Upper lobe of left lung (tissue), 6 donors: ENCODE data around the gene PCDHGC3. TPM values are rescaled to one million over a fixed set of nuclear protein-coding genes. Genes with fewer than 3 reads are reported as not detected.

Source experiments
- ATAC-seq, 2 donors: fragments of 200-7000 bp; cut with Tn5 transposase; one replicate each; pipeline ENCODE4 v1.9.1; 2022; ENCODE audit warnings: mild to moderate bottlenecking in 2 of 2, moderate library complexity in 2 of 2; ENCODE audit not compliant: low FRiP score in 2 of 2
- DNase-seq, 2 donors: peaks; one replicate each; pipeline ENCODE4 v3.0.0-alpha.2; 2019 to 2020
- H3K27ac ChIP-seq, 4 donors: fragments of 200-600 bp; sonication (generic); one replicate each; pipeline ENCODE4 v1.5.1; 2016 to 2019
- H3K27me3 ChIP-seq, 4 donors: fragments of 200-600 bp; sonication (generic); one replicate each; pipeline ENCODE4 v1.5.1; 2017 to 2019
- H3K36me3 ChIP-seq, 4 donors: fragments of 200-600 bp; sonication (generic); one replicate each; pipeline ENCODE4 v1.5.1; 2016 to 2019
- H3K4me1 ChIP-seq, 4 donors: fragments of 200-600 bp; sonication (generic); one replicate each; pipeline ENCODE4 v1.5.1; 2018 to 2019
- H3K4me3 ChIP-seq, 4 donors: fragments of 200-600 bp; sonication (generic); one replicate each; pipeline ENCODE4 v1.5.1; 2017 to 2019; ENCODE audit warnings: mild to moderate bottlenecking in 2 of 4, moderate library complexity in 1 of 4
- H3K9me3 ChIP-seq, 4 donors: fragments of 200-600 bp; sonication (generic); one replicate each; pipeline ENCODE4 v1.5.1; 2018 to 2019
- CTCF ChIP-seq, 6 experiments: fragments of 450-650 bp in 4 of 6; fragments of 200-600 bp in 2 of 6; sonication (generic) in 2 of 6; IDR thresholded peaks; one replicate each; pipeline ENCODE4 v1.5.1; 2016 to 2019; ENCODE audit warnings: antibody characterized with exemption in 6 of 6
- EP300 ChIP-seq, 4 donors: sonication (generic); formaldehyde crosslinking; IDR thresholded peaks; one replicate each; pipeline ENCODE4 v1.5.1; 2017; ENCODE audit warnings: antibody characterized with exemption in 4 of 4, control low read depth in 2 of 4
- POLR2A ChIP-seq, 4 donors: fragments of 450-650 bp; IDR thresholded peaks; one replicate each; pipeline ENCODE4 v1.5.1; 2016 to 2017; ENCODE audit warnings: antibody characterized with exemption in 4 of 4, mild to moderate bottlenecking in 2 of 4
- POLR2AphosphoS5 ChIP-seq, 2 donors: sonication (generic); formaldehyde crosslinking; IDR thresholded peaks; one replicate each; pipeline ENCODE4 v1.5.1; 2017; ENCODE audit warnings: antibody characterized with exemption in 2 of 2
- WGBS, 2 donors: methylation state at CpG; one replicate each; pipeline ENCODE4 v1.1.5; 2017 to 2018; 5-methylcytosine and 5-hydroxymethylcytosine counted together
- total RNA-seq, 6 donors: library from RNA; depleted of rRNA in 4 of 6; stranded (reverse); fragments of >200 nt in 4 of 6; gene quantifications; one replicate each; pipeline versions ENCODE4 v1.1.0 to v1.2.1, GENCODE V29; 2016 to 2021
- donor health status: DM: no; HTN: no; CAD: no; lungs with moderate emphysema.
- donor health status: DM: no; HTN: yes; CAD: no; lungs with severe emphysema.

PCDHGC3 gene
- total RNA-seq, 6 donors from 2014 or later, result 26.4 to 116 (median 50.1) TPM

GRCh38 chr5:141484641-141485311, 9.0 kb downstream of the PCDHGC3 start, which contains the start of gene PCDHGC4:
Gene PCDHGC4 (plus strand): TSS chr5:141485030. CDS start chr5:141485174, 144 bp downstream.
- peaks cover 0 to 25% (median 20%) of the 10 kb centered on the region in 4 donors for H3K4me1 ChIP-seq
- peak in 1 of 2 donors; percentile 71 for DNase-seq
- peaks cover 0 to 31% (median 0%) of the 10 kb centered on the region in 4 donors for H3K36me3 ChIP-seq
- no peak for TF ChIP-seq POLR2AphosphoS5 (IDR thresholded peaks at IDR 0.05)
- no peak for TF ChIP-seq POLR2A (IDR thresholded peaks at IDR 0.05)
- TF ChIP-seq CTCF (IDR thresholded peaks at IDR 0.05), result no peak
- no peak for TF ChIP-seq EP300 (IDR thresholded peaks at IDR 0.05)
- WGBS, 2 donors, result 27 to 44% methylated on average over 29 to 39 of the region's 39 CpGs
- ATAC-seq, result no peak
- H3K9me3 ChIP-seq, result no peaks in the 10 kb centered on the region
- peak within 1 kb of the TSS in 3 of 4 donors; percentile 11 to 39 (median 29) for H3K4me3 ChIP-seq
- H3K27ac ChIP-seq, result peak within 1 kb of the TSS in 2 of 4 donors; percentile 6
- H3K27me3 ChIP-seq, result peaks cover 0 to 2% (median 0%) of the 10 kb centered on the region in 4 donors

- peaks cover 0 to 32% (median under 1%) of the 10 kb centered on the region in 4 donors for H3K36me3 ChIP-seq
- H3K4me3 ChIP-seq, result peak overlapping the region in 2 of 4 donors; percentile 29 to 39
- 58 to 63% methylated on average over 38 of the region's 38 CpGs for WGBS, 2 donors
- DNase-seq, result peak in 1 of 2 donors; percentile 55
- H3K4me1 ChIP-seq, result peaks cover 0 to 21% (median 15%) of the 10 kb centered on the region in 4 donors
- peaks cover 0 to 2% (median 0%) of the 10 kb centered on the region in 4 donors for H3K27me3 ChIP-seq
- no peaks in the 10 kb centered on the region for H3K9me3 ChIP-seq
- TF ChIP-seq POLR2AphosphoS5 (IDR thresholded peaks at IDR 0.05) (no peak), CTCF (IDR thresholded peaks at IDR 0.05) (no peak), POLR2A (IDR thresholded peaks at IDR 0.05) (no peak), EP300 (IDR thresholded peaks at IDR 0.05) (no peak)
- ATAC-seq, result no peak
- peak overlapping the region in 1 of 4 donors; percentile 6 for H3K27ac ChIP-seq
Observed at GRCh38 chr5:141485321-141486055, 9.7 kb downstream of the PCDHGC3 start.

GRCh38 chr5:141486091-141486490, 10.3 kb downstream of the PCDHGC3 start:
- Histone ChIP-seq H3K27ac (no peak overlapping the region), H3K4me3 (no peak overlapping the region), H3K9me3 (no peaks in the 10 kb centered on the region), H3K36me3 (peaks cover 0 to 28% (median 6%) of the 10 kb centered on the region in 4 donors), H3K27me3 (peaks cover 0 to 4% (median 1%) of the 10 kb centered on the region in 4 donors), H3K4me1 (peaks cover 0 to 16% (median 13%) of the 10 kb centered on the region in 4 donors)
- no peak for DNase-seq
- no peak for ATAC-seq
- 84 to 95% methylated on average over 4 to 6 of the region's 9 CpGs for WGBS, 2 donors
- TF ChIP-seq POLR2AphosphoS5 (IDR thresholded peaks at IDR 0.05) (no peak), EP300 (IDR thresholded peaks at IDR 0.05) (no peak), CTCF (IDR thresholded peaks at IDR 0.05) (no peak), POLR2A (IDR thresholded peaks at IDR 0.05) (no peak)

GRCh38 chr5:141487131-141487530, 11.4 kb downstream of the PCDHGC3 start:
- no peak overlapping the region for H3K4me3 ChIP-seq
- DNase-seq (no peak), ATAC-seq (no peak)
- H3K36me3 ChIP-seq, result peaks cover 0 to 34% (median 6%) of the 10 kb centered on the region in 4 donors
- no peak overlapping the region for H3K27ac ChIP-seq
- TF ChIP-seq POLR2A (IDR thresholded peaks at IDR 0.05) (no peak), POLR2AphosphoS5 (IDR thresholded peaks at IDR 0.05) (no peak), CTCF (IDR thresholded peaks at IDR 0.05) (no peak), EP300 (IDR thresholded peaks at IDR 0.05) (no peak)
- WGBS, 2 donors, result 80 to 82% methylated on average over 5 to 7 of the region's 7 CpGs
- H3K4me1 ChIP-seq, result peaks cover 8 to 26% (median 17%) of the 10 kb centered on the region in 4 donors
- peaks cover 0 to 15% (median 3%) of the 10 kb centered on the region in 4 donors for H3K27me3 ChIP-seq
- no peaks in the 10 kb centered on the region for H3K9me3 ChIP-seq
